Endodermal cell (in vitro differentiated cells): Measurements from ENCODE around the gene PRRX1. TPM values are rescaled to one million over a fixed set of nuclear protein-coding genes. Genes with fewer than 3 reads are reported as not detected.

Experiments
- DNase-seq: peaks from one replicate; pipeline ENCODE4 v3.0.0-alpha.2; 2017
- H3K27ac ChIP-seq: 2 replicates; pipeline ENCODE4 v1.5.1; 2013; ENCODE audit warnings: mild to moderate bottlenecking, low read depth, low read length, moderate library complexity
- H3K27me3 ChIP-seq: 2 replicates; pipeline ENCODE4 v1.6.1; 2013; ENCODE audit warnings: mild to moderate bottlenecking, low read length, moderate library complexity; ENCODE audit not compliant: insufficient read depth, control insufficient read depth, poor library complexity, severe bottlenecking
- H3K36me3 ChIP-seq: 2 replicates; pipeline ENCODE4 v1.7.0; 2013; ENCODE audit warnings: mild to moderate bottlenecking, low read length, moderate library complexity; ENCODE audit not compliant: control insufficient read depth, insufficient read depth
- H3K4me1 ChIP-seq: one replicate; pipeline ENCODE4 v1.7.0; 2013; ENCODE audit warnings: low read length; ENCODE audit not compliant: control insufficient read depth, insufficient read depth
- H3K4me3 ChIP-seq: 2 replicates; pipeline ENCODE4 v1.5.1; 2013; ENCODE audit warnings: mild to moderate bottlenecking, low read length, moderate library complexity
- H3K9ac ChIP-seq: 2 replicates; pipeline ENCODE4 v1.6.1; 2013; ENCODE audit warnings: mild to moderate bottlenecking, low read length, moderate library complexity; ENCODE audit not compliant: poor library complexity, severe bottlenecking; ENCODE audit errors: extremely low read depth
- H3K9me3 ChIP-seq: 2 replicates; pipeline ENCODE4 v1.6.1; 2013; ENCODE audit warnings: mild to moderate bottlenecking, low read length, moderate library complexity; ENCODE audit not compliant: control insufficient read depth
- H3K27ac Mint-ChIP-seq: 2 replicates; pipeline ENCODE4 v1.8.0; 2020; ENCODE audit warnings: mixed read lengths
- H3K27me3 Mint-ChIP-seq: 2 replicates; pipeline ENCODE4 v1.8.0; 2021; ENCODE audit warnings: mild to moderate bottlenecking, mixed read lengths; ENCODE audit not compliant: insufficient read depth
- H3K36me3 Mint-ChIP-seq: 2 replicates; pipeline ENCODE4 v1.8.0; 2020; ENCODE audit warnings: low read depth, mixed read lengths
- H3K4me1 Mint-ChIP-seq: 2 replicates; pipeline ENCODE4 v1.8.0; 2020; ENCODE audit warnings: mixed read lengths
- H3K4me3 Mint-ChIP-seq: 2 replicates; pipeline ENCODE4 v1.8.0; 2020; ENCODE audit warnings: mild to moderate bottlenecking, moderate library complexity, mixed read lengths
- H3K9me3 Mint-ChIP-seq: 2 replicates; pipeline ENCODE4 v1.8.0; 2020; ENCODE audit warnings: mild to moderate bottlenecking, mixed read lengths
- WGBS, 2 experiments: methylation state at CpG; one replicate each; pipeline versions ENCODE4 v1.1.5 to v1.1.7; 2013; ENCODE audit warnings: missing lambda C conversion rate in 2 of 2, mixed read lengths in 1 of 2; ENCODE audit not compliant: insufficient coverage in 1 of 2, insufficient read length in 1 of 2; 5-methylcytosine and 5-hydroxymethylcytosine counted together
- total RNA-seq, 2 donors: library from RNA; stranded (reverse); fragmentation: NEBNext Ultra II Directional in 1 of 2; extraction: Animal tissue kit (Norgen Biotek cat#: 25700) in 1 of 2; gene quantifications; 2 replicates in 1 of 2; 3 replicates in 1 of 2; pipeline ENCODE4 v1.2.1, GENCODE V29; 2021
- TF ChIP-seq, protein P1 (sequence below): fragments of 200-600 bp; sonication (generic); conservative IDR thresholded peaks from 2 replicates; pipeline ENCODE4 v1.5.0; 2021; ENCODE audit warnings: antibody characterized with exemption, mild to moderate bottlenecking

PRRX1 gene
- total RNA-seq, 2 donors from 2014 or later, result not detected

DNA sequence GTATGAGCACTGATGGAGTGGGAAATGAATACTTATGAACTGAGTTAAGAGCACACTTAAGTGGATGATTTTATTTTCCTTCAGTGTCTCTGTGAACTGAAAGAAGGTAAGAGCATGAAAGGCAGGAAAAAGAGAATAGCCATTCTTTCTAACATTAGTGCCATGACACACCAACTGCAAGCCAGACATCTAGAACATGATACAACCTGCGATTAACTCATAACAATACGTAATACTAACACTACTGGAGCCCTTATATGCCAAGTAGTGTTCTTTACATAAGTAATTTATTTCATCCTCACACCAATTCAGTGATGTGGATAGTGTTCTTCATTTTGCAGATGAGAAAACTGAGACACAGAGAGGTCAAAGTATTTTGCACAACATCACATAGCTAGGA lies 56.7 kb downstream of the PRRX1 start:
- Histone ChIP-seq H3K4me1 (no peaks in the 10 kb centered on the region), H3K36me3 (no peaks in the 10 kb centered on the region), H3K27ac (no peak overlapping the region), H3K27me3 (peaks cover 5% of the 10 kb centered on the region), H3K4me3 (no peak overlapping the region), H3K9me3 (no peaks in the 10 kb centered on the region), H3K9ac (no peak overlapping the region)
- WGBS, 2 experiments, result 81 to 100% methylated on average over 1 to 2 of the region's 2 CpGs
- TF ChIP-seq, protein P1, sequence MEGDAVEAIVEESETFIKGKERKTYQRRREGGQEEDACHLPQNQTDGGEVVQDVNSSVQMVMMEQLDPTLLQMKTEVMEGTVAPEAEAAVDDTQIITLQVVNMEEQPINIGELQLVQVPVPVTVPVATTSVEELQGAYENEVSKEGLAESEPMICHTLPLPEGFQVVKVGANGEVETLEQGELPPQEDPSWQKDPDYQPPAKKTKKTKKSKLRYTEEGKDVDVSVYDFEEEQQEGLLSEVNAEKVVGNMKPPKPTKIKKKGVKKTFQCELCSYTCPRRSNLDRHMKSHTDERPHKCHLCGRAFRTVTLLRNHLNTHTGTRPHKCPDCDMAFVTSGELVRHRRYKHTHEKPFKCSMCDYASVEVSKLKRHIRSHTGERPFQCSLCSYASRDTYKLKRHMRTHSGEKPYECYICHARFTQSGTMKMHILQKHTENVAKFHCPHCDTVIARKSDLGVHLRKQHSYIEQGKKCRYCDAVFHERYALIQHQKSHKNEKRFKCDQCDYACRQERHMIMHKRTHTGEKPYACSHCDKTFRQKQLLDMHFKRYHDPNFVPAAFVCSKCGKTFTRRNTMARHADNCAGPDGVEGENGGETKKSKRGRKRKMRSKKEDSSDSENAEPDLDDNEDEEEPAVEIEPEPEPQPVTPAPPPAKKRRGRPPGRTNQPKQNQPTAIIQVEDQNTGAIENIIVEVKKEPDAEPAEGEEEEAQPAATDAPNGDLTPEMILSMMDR, result no peak
- peaks cover 6% of the 10 kb centered on the region for H3K27me3 Mint-ChIP-seq
- H3K4me1 Mint-ChIP-seq, result no peaks in the 10 kb centered on the region
- no peak for DNase-seq
- no peak overlapping the region for H3K27ac Mint-ChIP-seq
- H3K36me3 Mint-ChIP-seq, result no peaks in the 10 kb centered on the region
- H3K9me3 Mint-ChIP-seq, result no peaks in the 10 kb centered on the region
- no peak overlapping the region for H3K4me3 Mint-ChIP-seq

DNA sequence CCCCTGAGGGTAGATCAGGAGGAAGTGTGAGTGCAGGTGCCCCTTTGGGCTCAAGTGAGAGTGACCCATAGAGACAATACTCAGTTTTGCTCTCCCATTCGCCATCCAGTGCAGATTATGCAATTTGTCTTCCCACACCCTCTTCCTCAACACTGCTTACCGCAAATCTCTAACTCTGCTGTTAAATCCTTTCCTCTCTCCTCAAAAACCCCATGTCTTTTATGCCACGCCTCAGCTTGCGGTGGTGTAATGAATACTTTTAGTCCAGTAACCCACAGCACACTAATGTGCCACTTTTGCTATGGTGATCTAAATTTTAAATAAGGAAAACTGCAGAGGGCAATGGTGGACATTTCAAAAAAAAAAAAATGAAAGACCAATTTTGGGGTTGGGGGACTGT lies 57.7 kb downstream of the PRRX1 start:
- H3K4me1 Mint-ChIP-seq, result no peaks in the 10 kb centered on the region
- H3K36me3 ChIP-seq, result no peaks in the 10 kb centered on the region

DNA sequence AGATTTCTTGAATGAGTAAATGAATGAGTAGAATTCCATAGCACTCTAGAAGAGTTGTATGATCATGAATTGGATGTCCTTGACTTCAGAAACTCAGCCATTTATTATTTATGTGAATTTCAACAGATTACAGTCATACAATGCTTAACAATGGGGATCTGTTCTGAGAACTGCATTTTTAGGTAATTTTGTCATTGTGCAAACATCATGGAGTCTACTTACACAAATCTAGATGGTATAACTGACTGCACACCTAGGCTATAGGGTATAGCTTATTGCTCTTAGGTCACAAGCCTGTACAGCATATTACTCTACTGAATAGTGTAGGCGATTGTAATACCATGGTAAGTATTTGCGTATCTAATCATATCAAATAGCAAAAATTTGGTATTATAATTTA lies 59.6 kb downstream of the PRRX1 start:
- WGBS, 2 experiments, result 100% methylated on average over 2 of the region's 2 CpGs; no CpG with 5 or more reads in 1 of the 2 experiments
- no peak overlapping the region for H3K9ac ChIP-seq
- Mint-ChIP-seq H3K27ac (no peak overlapping the region), H3K4me3 (no peak overlapping the region), H3K4me1 (peaks cover 1% of the 10 kb centered on the region), H3K27me3 (peaks cover 10% of the 10 kb centered on the region), H3K9me3 (no peaks in the 10 kb centered on the region), H3K36me3 (no peaks in the 10 kb centered on the region)
- no peaks in the 10 kb centered on the region for H3K36me3 ChIP-seq
- no peaks in the 10 kb centered on the region for H3K4me1 ChIP-seq
- no peak overlapping the region for H3K4me3 ChIP-seq
- H3K9me3 ChIP-seq, result no peaks in the 10 kb centered on the region
- DNase-seq, result no peak
- peaks cover 5% of the 10 kb centered on the region for H3K27me3 ChIP-seq
- no peak overlapping the region for H3K27ac ChIP-seq
- TF ChIP-seq, protein P1, result no peak

More for the DNA sequence above, 57.7 kb downstream of the PRRX1 start:
- Histone ChIP-seq H3K9ac (no peak overlapping the region), H3K4me3 (no peak overlapping the region), H3K4me1 (no peaks in the 10 kb centered on the region), H3K27me3 (peaks cover 5% of the 10 kb centered on the region), H3K9me3 (no peaks in the 10 kb centered on the region), H3K27ac (no peak overlapping the region)
- WGBS, 2 experiments, result 90 to 97% methylated on average over 2 to 4 of the region's 4 CpGs
- TF ChIP-seq, protein P1, result no peak
- no peak overlapping the region for H3K4me3 Mint-ChIP-seq
- H3K9me3 Mint-ChIP-seq, result no peaks in the 10 kb centered on the region
- no peak overlapping the region for H3K27ac Mint-ChIP-seq
- DNase-seq, result no peak
- peaks cover 10% of the 10 kb centered on the region for H3K27me3 Mint-ChIP-seq
- H3K36me3 Mint-ChIP-seq, result no peaks in the 10 kb centered on the region
